Stimulated activated CD4-positive, alpha-beta T cell treated with anti-CD3 and anti-CD28 coated beads, Interleukin-1b, Interleukin-23, amount 100 ng/mL, for 1 hour (primary cell): ENCODE measurements around the gene CD63.

ENCODE experiments used
- DNase-seq, 2 donors: peaks; one replicate each; pipeline ENCODE4 v3.0.0-alpha.2; 2020; ENCODE audit warnings: low read depth in 2 of 2

The CD63 gene

GRCh38 chr12:55739025-55739378, 10.2 kb upstream of the CD63 start:
- no peak for DNase-seq

- DNase-seq: peak; percentile 50 to 51
Measured at GRCh38 chr12:55738123-55739024, 9.6 kb upstream of the CD63 start.

- no peak for DNase-seq
Measured at GRCh38 chr12:55737581-55738122, 8.8 kb upstream of the CD63 start.

- DNase-seq: no peak
Measured at GRCh38 chr12:55736780-55737580, 8.2 kb upstream of the CD63 start.

GRCh38 chr12:55736076-55736475, 7.3 kb upstream of the CD63 start:
- DNase-seq: no peak

GRCh38 chr12:55734595-55734994, 5.8 kb upstream of the CD63 start:
- DNase-seq: no peak

- DNase-seq: no peak
Measured at GRCh38 chr12:55733858-55734257, 5.0 kb upstream of the CD63 start.

- no peak for DNase-seq
Measured at GRCh38 chr12:55733021-55733555, 4.3 kb upstream of the CD63 start.

GRCh38 chr12:55732288-55732687, 3.5 kb upstream of the CD63 start:
- DNase-seq: no peak

GRCh38 chr12:55729819-55730818, 1.3 kb upstream of the CD63 start:
- no peak for DNase-seq

- DNase-seq: no peak
Measured at GRCh38 chr12:55728186-55728938, 447 bp downstream of the CD63 start.

GRCh38 chr12:55727643-55728185, 1.1 kb downstream of the CD63 start:
- DNase-seq: no peak

- no peak for DNase-seq
Measured at GRCh38 chr12:55726971-55727370, 1.8 kb downstream of the CD63 start.

GRCh38 chr12:55725556-55725955, 3.3 kb downstream of the CD63 start:
- DNase-seq: no peak

- no peak for DNase-seq
Measured at GRCh38 chr12:55724940-55725309, 3.9 kb downstream of the CD63 start.

- DNase-seq: no peak
Measured at GRCh38 chr12:55724226-55724939, 4.4 kb downstream of the CD63 start.

- no peak for DNase-seq
Measured at GRCh38 chr12:55723516-55724225, 5.1 kb downstream of the CD63 start.

GRCh38 chr12:55722948-55723347, 5.9 kb downstream of the CD63 start:
- no peak for DNase-seq
